IPS-20b (cell line): Measurements from ENCODE around the gene HIP1R.

Experiments
- H3K27ac ChIP-seq: one replicate; pipeline ENCODE4 v1.5.1; 2013; ENCODE audit warnings: low read length
- H3K27me3 ChIP-seq: 2 replicates; pipeline ENCODE4 v1.6.1; 2013; ENCODE audit warnings: mild to moderate bottlenecking, low read length, inconsistent platforms; ENCODE audit not compliant: insufficient read depth
- H3K36me3 ChIP-seq: 2 replicates; pipeline ENCODE4 v1.6.1; 2013; ENCODE audit warnings: low read depth, mild to moderate bottlenecking, inconsistent platforms, low read length, moderate library complexity; ENCODE audit not compliant: insufficient read depth
- H3K4me1 ChIP-seq: 2 replicates; pipeline ENCODE4 v1.6.1; 2013; ENCODE audit warnings: mild to moderate bottlenecking, control low read depth, inconsistent platforms, low read length, moderate library complexity; ENCODE audit not compliant: insufficient read depth
- H3K4me3 ChIP-seq: 2 replicates; pipeline ENCODE4 v1.5.1; 2013; ENCODE audit warnings: mild to moderate bottlenecking, low read length, inconsistent platforms
- H3K9ac ChIP-seq: 2 replicates; pipeline ENCODE4 v1.6.1; 2013; ENCODE audit warnings: low read depth, mild to moderate bottlenecking, inconsistent platforms, low read length, moderate library complexity
- H3K9me3 ChIP-seq: 2 replicates; pipeline ENCODE4 v1.6.1; 2013; ENCODE audit warnings: mild to moderate bottlenecking, low read depth, low read length, inconsistent platforms; ENCODE audit not compliant: insufficient read depth

HIP1R gene

DNA sequence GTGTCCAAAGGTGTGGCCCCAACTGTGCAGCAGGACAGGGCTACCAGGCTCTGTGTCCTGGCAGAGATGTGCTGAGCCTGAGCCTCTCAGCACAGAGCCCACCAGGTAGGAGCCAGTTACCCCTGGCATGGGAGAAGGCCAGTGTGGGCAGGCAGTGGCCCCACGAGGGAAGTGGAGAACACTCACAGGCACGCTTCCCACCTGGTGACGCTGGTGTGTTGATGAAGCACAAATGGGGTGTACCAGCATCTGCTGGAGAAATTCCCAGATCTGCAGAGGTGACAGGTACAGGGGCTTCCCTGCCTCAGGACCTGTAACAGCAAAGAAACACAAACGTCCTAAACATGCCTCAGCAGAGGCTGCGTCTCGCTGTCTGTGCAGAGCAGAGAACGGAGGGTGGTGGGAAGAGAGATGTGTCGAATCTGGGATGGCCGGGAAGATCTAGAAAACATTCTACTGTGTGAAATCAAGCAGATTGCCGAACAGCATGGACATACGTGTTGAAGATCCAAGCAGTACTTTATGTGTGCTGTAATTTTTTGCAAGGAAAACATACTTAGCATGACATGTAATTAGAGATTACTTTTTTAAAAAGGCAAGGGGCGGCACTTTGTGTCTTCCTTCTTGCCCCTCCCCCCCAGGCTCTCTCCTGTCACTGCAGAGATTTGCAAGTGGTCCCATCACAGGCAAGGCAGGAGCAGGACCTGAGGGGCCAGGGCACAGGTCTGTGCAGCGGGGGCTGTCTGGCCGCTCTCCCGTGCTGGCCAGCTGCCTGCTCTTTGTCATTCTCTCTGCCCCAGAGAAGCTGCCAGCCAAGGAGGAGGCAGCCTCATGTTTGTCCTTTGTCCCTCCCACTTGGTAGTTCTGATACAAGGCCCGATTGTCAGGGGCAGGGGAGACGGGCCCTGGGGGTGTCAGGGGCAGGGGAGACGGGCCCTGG, 17.3 kb downstream of the HIP1R start:
- Histone ChIP-seq H3K9ac (no peak overlapping the region; the same call in 1 of the 2 replicates), H3K4me3 (no peak overlapping the region), H3K9me3 (no peaks in the 10 kb centered on the region), H3K27ac (no peak overlapping the region), H3K36me3 (no peaks in the 10 kb centered on the region), H3K27me3 (no peaks in the 10 kb centered on the region), H3K4me1 (no peaks in the 10 kb centered on the region)

DNA sequence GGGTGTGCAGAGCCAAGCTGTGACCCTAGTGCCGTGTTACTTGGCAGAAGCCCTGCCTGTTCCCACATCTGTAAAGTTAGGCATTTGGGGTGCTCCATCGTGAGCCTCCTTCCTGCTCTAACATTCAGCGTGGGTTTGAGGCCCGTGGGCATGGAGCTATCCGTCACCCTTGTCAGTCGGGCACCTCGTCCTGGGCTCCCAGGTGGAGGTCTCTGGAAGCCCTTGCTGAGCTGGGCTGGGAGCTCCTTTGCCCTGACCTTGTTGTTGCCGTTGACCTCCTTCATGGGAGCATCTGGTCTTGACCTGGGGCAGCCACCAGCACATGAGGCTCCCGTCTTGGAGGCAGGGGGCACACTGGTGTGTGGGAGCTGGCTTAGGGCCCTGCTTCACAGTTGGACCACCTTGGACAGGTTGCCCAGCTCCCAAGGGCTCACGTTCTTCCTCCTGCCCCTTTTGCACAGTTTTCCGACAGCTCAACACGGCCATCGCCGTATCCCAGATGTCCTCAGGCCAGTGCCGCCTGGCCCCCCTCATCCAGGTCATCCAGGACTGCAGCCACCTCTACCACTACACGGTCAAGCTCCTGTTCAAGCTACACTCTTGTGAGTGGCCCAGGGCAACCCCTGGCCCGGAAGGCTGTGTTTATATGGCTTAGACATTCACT, 18.5 kb downstream of the HIP1R start:
- H3K9me3 ChIP-seq: no peaks in the 10 kb centered on the region
- no peaks in the 10 kb centered on the region for H3K36me3 ChIP-seq

DNA sequence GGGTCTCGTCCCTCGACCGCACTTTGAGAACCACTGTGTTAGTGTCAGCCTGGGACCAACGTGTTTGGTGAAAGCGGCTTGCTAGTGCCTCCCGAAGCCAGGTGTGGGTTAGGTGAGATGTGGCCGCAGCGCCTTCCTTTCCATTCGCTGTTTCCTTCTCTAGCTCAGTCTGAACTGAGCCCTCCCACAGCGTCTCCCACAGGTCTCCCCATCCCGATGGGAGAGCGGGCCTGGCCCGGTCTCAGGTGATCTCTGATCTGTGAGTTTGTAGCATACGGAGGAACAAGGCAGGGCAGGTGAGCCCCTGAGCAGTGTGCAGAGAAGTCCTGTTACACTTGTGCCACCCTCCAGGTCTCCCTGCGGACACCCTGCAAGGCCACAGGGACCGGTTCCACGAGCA, 19.3 kb downstream of the HIP1R start:
- Histone ChIP-seq H3K9ac (no peak overlapping the region), H3K4me1 (no peaks in the 10 kb centered on the region), H3K27me3 (no peaks in the 10 kb centered on the region), H3K4me3 (no peak overlapping the region), H3K36me3 (no peaks in the 10 kb centered on the region), H3K27ac (no peak overlapping the region), H3K9me3 (no peaks in the 10 kb centered on the region)

More for the DNA sequence above, 18.5 kb downstream of the HIP1R start:
- Histone ChIP-seq H3K9ac (no peak overlapping the region), H3K27me3 (no peaks in the 10 kb centered on the region), H3K27ac (no peak overlapping the region), H3K4me1 (no peaks in the 10 kb centered on the region), H3K4me3 (no peak overlapping the region)

DNA sequence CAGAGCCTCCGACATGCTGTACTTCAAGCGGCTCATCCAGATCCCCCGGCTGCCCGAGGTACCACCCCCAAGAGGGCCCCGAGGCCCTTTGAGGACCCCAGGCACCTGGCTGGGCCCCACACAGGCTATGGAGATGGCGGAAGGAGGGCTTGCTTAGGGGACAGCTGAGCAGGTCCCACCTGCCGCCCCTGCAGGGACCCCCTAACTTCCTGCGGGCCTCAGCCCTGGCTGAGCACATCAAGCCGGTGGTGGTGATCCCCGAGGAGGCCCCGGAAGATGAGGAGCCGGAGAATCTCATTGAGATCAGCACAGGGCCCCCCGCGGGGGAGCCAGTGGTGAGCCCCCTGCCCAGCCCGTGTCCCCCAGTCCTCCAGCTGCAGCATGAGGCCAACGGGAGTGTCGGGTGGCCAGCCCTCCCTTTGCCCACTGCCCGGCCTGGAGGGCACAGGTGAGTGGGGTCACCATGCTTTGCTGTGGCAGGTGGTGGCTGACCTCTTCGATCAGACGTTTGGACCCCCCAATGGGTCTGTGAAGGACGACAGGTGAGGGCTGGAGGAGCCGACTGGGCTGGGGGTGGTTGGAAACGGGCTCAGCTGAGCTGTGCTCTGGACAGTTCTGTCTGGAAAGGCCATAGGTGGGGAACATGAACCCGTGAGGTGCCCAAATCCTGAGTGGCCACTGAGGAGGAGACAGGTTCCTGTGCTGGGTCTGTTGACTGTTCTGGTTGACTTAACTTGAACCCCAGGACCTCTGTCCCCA, 20.0 kb downstream of the HIP1R start:
- Histone ChIP-seq H3K36me3 (no peaks in the 10 kb centered on the region), H3K9ac (no peak overlapping the region), H3K4me1 (no peaks in the 10 kb centered on the region)

DNA sequence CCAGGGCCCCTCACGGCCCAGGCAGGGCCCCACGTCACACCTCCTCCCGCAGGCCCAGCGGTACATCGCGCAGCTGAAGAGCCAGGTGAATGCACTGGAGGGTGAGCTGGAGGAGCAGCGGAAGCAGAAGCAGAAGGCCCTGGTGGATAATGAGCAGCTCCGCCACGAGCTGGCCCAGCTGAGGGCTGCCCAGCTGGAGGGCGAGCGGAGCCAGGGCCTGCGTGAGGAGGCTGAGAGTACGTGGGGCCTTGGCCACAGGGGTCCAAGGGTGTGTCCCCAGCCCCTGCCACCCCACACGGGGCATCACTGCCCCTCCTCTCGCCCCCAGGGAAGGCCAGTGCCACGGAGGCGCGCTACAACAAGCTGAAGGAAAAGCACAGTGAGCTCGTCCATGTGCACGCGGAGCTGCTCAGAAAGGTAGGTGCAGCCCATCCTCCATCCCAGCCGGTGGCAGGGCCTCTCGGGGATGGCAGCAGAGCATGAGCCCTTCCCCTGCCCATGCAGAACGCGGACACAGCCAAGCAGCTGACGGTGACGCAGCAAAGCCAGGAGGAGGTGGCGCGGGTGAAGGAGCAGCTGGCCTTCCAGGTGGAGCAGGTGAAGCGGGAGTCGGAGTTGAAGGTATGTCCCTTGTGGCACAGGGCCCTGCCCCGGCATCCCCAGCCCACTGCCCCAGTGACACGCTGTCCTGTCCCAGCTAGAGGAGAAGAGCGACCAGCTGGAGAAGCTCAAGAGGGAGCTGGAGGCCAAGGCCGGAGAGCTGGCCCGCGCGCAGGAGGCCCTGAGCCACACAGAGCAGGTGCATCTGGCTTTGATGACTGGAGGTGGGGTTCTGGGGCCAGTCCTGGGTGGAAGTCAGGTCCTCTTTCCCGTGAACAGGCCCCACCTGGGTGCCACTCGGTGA, 20.9 kb downstream of the HIP1R start:
- Histone ChIP-seq H3K4me3 (no peak overlapping the region), H3K9me3 (no peaks in the 10 kb centered on the region), H3K9ac (no peak overlapping the region), H3K4me1 (no peaks in the 10 kb centered on the region), H3K36me3 (no peaks in the 10 kb centered on the region), H3K27ac (no peak overlapping the region), H3K27me3 (no peaks in the 10 kb centered on the region)

More for the DNA sequence above, 20.0 kb downstream of the HIP1R start:
- Histone ChIP-seq H3K4me3 (no peak overlapping the region), H3K9me3 (no peaks in the 10 kb centered on the region), H3K27ac (no peak overlapping the region), H3K27me3 (no peaks in the 10 kb centered on the region)

DNA sequence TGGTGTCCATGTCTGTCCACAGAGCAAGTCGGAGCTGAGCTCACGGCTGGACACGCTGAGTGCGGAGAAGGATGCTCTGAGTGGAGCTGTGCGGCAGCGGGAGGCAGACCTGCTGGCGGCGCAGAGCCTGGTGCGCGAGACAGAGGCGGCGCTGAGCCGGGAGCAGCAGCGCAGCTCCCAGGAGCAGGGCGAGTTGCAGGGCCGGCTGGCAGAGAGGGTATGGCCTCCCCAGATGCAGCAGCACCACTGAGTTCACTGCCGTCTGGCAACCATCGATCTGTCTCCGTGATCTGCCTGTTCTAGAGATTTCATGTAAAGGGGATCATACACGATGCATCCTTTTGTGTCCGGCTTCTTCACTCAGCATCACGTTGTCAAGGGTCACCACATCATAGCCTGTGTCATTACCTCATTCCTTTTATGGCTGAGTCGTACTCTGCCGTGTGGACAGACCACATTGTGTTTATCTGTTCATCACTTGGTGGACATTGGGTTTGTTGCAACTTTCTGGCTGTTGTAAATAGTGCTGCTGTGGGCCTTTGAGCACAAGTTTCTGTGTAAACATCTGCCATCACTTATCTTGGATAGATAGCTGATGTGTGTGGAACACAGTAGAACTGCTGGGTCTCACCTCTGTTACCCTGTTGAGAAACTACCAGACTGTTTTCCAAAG, 21.9 kb downstream of the HIP1R start:
- Histone ChIP-seq H3K36me3 (no peaks in the 10 kb centered on the region), H3K27me3 (no peaks in the 10 kb centered on the region), H3K4me1 (no peaks in the 10 kb centered on the region), H3K27ac (no peak overlapping the region), H3K4me3 (no peak overlapping the region), H3K9ac (no peak overlapping the region), H3K9me3 (no peaks in the 10 kb centered on the region)

DNA sequence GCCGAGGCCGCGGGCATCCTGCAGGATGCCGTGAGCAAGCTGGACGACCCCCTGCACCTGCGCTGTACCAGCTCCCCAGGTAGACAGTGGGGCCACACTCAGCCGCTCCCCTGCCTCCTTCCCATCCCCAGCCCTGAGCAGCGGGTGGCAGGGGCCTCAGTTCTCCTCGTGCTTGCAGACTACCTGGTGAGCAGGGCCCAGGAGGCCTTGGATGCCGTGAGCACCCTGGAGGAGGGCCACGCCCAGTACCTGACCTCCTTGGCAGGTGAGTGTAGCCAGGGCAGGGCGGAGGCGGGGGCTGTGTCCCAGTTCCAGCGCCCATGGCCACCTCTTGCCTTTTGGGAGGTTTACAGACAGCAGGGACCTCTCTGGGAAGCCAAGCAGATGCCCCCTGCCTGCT, 22.9 kb downstream of the HIP1R start:
- Histone ChIP-seq H3K4me1 (no peaks in the 10 kb centered on the region), H3K27ac (no peak overlapping the region), H3K9me3 (no peaks in the 10 kb centered on the region)

DNA sequence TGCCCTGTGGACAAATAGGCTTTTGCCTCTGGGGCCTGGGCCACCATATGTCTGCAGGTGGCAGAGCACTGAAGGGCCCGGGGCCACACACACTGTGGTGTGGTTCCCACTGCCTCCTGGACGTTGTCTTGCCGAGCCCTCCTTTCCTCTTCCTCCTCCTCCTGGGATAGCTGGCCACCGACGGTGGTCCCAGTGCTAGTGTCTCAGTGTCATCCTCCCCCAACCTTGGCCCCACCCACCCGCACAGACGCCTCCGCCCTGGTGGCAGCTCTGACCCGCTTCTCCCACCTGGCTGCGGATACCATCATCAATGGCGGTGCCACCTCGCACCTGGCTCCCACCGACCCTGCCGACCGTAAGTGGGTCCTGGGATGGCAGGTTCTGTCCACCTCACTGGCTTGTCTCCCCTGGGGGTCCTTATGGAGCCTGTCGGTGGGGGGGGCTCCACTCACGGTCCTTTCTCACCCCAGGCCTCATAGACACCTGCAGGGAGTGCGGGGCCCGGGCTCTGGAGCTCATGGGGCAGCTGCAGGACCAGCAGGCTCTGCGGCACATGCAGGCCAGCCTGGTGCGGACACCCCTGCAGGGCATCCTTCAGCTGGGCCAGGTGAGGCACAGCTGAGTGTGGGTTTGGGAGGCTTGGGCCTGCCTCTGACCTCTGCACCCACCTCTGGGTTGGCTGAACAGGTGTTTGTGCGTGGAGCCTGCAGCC, 23.5 kb downstream of the HIP1R start:
- H3K4me1 ChIP-seq: no peaks in the 10 kb centered on the region
- no peaks in the 10 kb centered on the region for H3K27me3 ChIP-seq
- no peak overlapping the region for H3K4me3 ChIP-seq
- H3K36me3 ChIP-seq: no peaks in the 10 kb centered on the region
- no peak overlapping the region for H3K9ac ChIP-seq
- no peak overlapping the region for H3K27ac ChIP-seq
- no peaks in the 10 kb centered on the region for H3K9me3 ChIP-seq

More for the DNA sequence above, 22.9 kb downstream of the HIP1R start:
- Histone ChIP-seq H3K9ac (no peak overlapping the region), H3K4me3 (no peak overlapping the region), H3K36me3 (no peaks in the 10 kb centered on the region), H3K27me3 (no peaks in the 10 kb centered on the region)

DNA sequence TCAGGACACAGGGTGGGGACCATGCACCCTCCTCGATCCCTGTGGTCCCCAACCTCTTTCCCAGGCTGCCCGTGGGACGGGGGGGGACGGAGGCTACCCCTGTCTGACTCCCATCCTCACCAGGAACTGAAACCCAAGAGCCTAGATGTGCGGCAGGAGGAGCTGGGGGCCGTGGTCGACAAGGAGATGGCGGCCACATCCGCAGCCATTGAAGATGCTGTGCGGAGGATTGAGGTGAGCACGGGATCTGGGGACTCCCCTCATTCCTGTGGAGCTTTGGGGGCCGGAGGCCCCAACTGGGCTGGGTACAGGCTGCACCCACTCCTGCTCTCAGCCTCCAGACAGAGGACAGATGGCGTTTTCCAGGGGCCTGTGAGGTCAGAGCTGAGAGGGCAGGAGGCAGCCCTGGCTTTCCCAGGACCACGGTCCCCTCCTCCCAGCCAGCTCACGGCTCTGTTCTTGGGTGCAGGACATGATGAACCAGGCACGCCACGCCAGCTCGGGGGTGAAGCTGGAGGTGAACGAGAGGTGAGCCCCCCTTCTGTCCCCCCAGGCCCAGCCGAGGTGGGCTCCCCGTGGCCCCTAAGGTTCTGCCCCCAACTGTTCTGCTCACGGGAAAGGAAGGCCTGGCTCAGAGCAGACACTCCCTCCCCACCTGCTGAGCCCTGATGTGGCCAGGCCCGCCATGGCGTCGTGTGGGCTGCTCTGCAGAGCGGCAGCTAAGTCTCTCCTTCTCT, 24.2 kb downstream of the HIP1R start:
- Histone ChIP-seq H3K36me3 (no peaks in the 10 kb centered on the region), H3K27me3 (no peaks in the 10 kb centered on the region), H3K4me3 (no peak overlapping the region), H3K4me1 (no peaks in the 10 kb centered on the region), H3K27ac (no peak overlapping the region), H3K9me3 (no peaks in the 10 kb centered on the region), H3K9ac (no peak overlapping the region)
